Activated CD8-positive, alpha-beta T cell treated with anti-CD3 and anti-CD28 coated beads for 36 hours (primary cell): ENCODE measurements around the gene ITGB6. TPM values are rescaled to one million over a fixed set of nuclear protein-coding genes. Genes with fewer than 3 reads are reported as not detected.

ENCODE experiments used
- ATAC-seq: fragments of 200-7000 bp; cut with Tn5 transposase; one replicate; pipeline ENCODE4 v1.10.0; 2021; ENCODE audit warnings: mild to moderate bottlenecking, moderate library complexity
- CTCF ChIA-PET: fragments of 350-600 bp; sonication (Branson Sonifier 250); formaldehyde crosslinking; loops from one replicate; lab custom pipeline; 2021; ENCODE audit warnings: antibody characterized with exemption; lab: Charles Lee
- POLR2A ChIA-PET: fragments of 350-600 bp; sonication (Branson Sonifier 250); formaldehyde crosslinking; loops from one replicate; lab custom pipeline; 2021; ENCODE audit warnings: antibody characterized with exemption; lab: Charles Lee
- DNase-seq: peaks from one replicate; pipeline ENCODE4 v3.0.0-alpha.2; 2020
- H3K27ac Mint-ChIP-seq: one replicate; pipeline ENCODE4 v1.8.0; 2021; ENCODE audit warnings: mild to moderate bottlenecking, mixed read lengths
- H3K27me3 Mint-ChIP-seq: one replicate; pipeline ENCODE4 v1.8.0; 2021; ENCODE audit warnings: mixed read lengths
- H3K36me3 Mint-ChIP-seq: one replicate; pipeline ENCODE4 v1.8.0; 2021; ENCODE audit warnings: low read depth, mixed read lengths
- H3K4me1 Mint-ChIP-seq: one replicate; pipeline ENCODE4 v1.8.0; 2021; ENCODE audit warnings: low read depth, mixed read lengths
- H3K4me3 Mint-ChIP-seq: one replicate; pipeline ENCODE4 v1.8.0; 2021; ENCODE audit warnings: mild to moderate bottlenecking, moderate library complexity, mixed read lengths
- H3K9me3 Mint-ChIP-seq: one replicate; pipeline ENCODE4 v1.8.0; 2021; ENCODE audit warnings: mixed read lengths
- CTCF ChIP-seq: fragments of 200-600 bp; IDR thresholded peaks from one replicate; pipeline ENCODE4 v1.8.0; 2022; ENCODE audit warnings: antibody characterized with exemption, mild to moderate bottlenecking
- intact Hi-C: fragments of 100-400 bp; cut with micrococcal nuclease; formaldehyde crosslinking; loops from one replicate; pipeline ENCODE4 v1.10.0; 2022
- total RNA-seq, 2 experiments: library from RNA; stranded (reverse); gene quantifications; one replicate each; pipeline ENCODE4 v1.2.3, GENCODE V29; 2021

ITGB6 gene
- total RNA-seq, 2 experiments from 2014 or later: not detected

- H3K27ac Mint-ChIP-seq: no peak within 1 kb of the TSS
- DNase-seq: no peak
- POLR2A ChIA-PET: no interaction called here
- intact Hi-C loops: no loop called here
- CTCF ChIA-PET: no interaction called here
- no peaks in the 10 kb centered on the region for H3K36me3 Mint-ChIP-seq
- TF ChIP-seq CTCF: no peak
- no peaks in the 10 kb centered on the region for H3K9me3 Mint-ChIP-seq
- peak; percentile 39 for ATAC-seq
- peaks cover 46% of the 10 kb centered on the region for H3K27me3 Mint-ChIP-seq
- peak within 1 kb of the TSS; percentile 41 for H3K4me3 Mint-ChIP-seq
- H3K4me1 Mint-ChIP-seq: no peaks in the 10 kb centered on the region
Observed at GRCh38 chr2:160062292-160063005, 137.6 kb downstream of the ITGB6 start, which contains the start of gene PLA2R1. TSS of gene PLA2R1 (minus strand) at chr2:160062615. CDS start at chr2:160062403, 212 bp downstream.

- CTCF ChIA-PET: no interaction called here
- peaks cover 46% of the 10 kb centered on the region for H3K27me3 Mint-ChIP-seq
- DNase-seq (no peak), ATAC-seq (no peak)
- no peaks in the 10 kb centered on the region for H3K4me1 Mint-ChIP-seq
- intact Hi-C loops: no loop called here
- no peak for TF ChIP-seq CTCF
- H3K27ac Mint-ChIP-seq: no peak overlapping the region
- POLR2A ChIA-PET: no interaction called here
- no peaks in the 10 kb centered on the region for H3K36me3 Mint-ChIP-seq
- no peaks in the 10 kb centered on the region for H3K9me3 Mint-ChIP-seq
- H3K4me3 Mint-ChIP-seq: peak overlapping the region; percentile 41
Observed at GRCh38 chr2:160061944-160062291, 138.2 kb downstream of the ITGB6 start.

GRCh38 chr2:160061533-160061932, 138.5 kb downstream of the ITGB6 start:
- Mint-ChIP-seq H3K27ac (no peak overlapping the region), H3K4me1 (no peaks in the 10 kb centered on the region), H3K4me3 (no peak overlapping the region), H3K36me3 (no peaks in the 10 kb centered on the region), H3K27me3 (peaks cover 45% of the 10 kb centered on the region), H3K9me3 (no peaks in the 10 kb centered on the region)
- no peak for DNase-seq
- POLR2A ChIA-PET: no interaction called here
- intact Hi-C loops: no loop called here
- no peak for TF ChIP-seq CTCF
- no peak for ATAC-seq
- CTCF ChIA-PET: no interaction called here

GRCh38 chr2:160060297-160060696, 139.8 kb downstream of the ITGB6 start:
- ChIA-PET POLR2A (interaction anchor here (0.5 kb wide), 1 partner anchor 1620 kb away, joined by 3 read pairs; no protein-coding TSS in a partner anchor), CTCF (no interaction called here)
- peaks cover 40% of the 10 kb centered on the region for H3K27me3 Mint-ChIP-seq
- intact Hi-C loops: no loop called here
- no peak for TF ChIP-seq CTCF
- H3K27ac Mint-ChIP-seq: no peak overlapping the region
- no peak overlapping the region for H3K4me3 Mint-ChIP-seq
- ATAC-seq: no peak
- no peaks in the 10 kb centered on the region for H3K36me3 Mint-ChIP-seq
- H3K9me3 Mint-ChIP-seq: no peaks in the 10 kb centered on the region
- no peaks in the 10 kb centered on the region for H3K4me1 Mint-ChIP-seq
- no peak for DNase-seq

GRCh38 chr2:160057356-160057755, 142.7 kb downstream of the ITGB6 start:
- H3K9me3 Mint-ChIP-seq: no peaks in the 10 kb centered on the region
- no peak for DNase-seq
- no peaks in the 10 kb centered on the region for H3K36me3 Mint-ChIP-seq
- ChIA-PET POLR2A (no interaction called here), CTCF (no interaction called here)
- no peaks in the 10 kb centered on the region for H3K4me1 Mint-ChIP-seq
- no peak overlapping the region for H3K4me3 Mint-ChIP-seq
- TF ChIP-seq CTCF: no peak
- intact Hi-C loops: no loop called here
- H3K27ac Mint-ChIP-seq: no peak overlapping the region
- peaks cover 24% of the 10 kb centered on the region for H3K27me3 Mint-ChIP-seq
- no peak for ATAC-seq
